HG02981 (cell line): ENCODE data around the gene WIPF1.

ENCODE experiments used
- ATAC-seq: cut with Tn5 transposase; IDR thresholded peaks from one replicate; pipeline ENCODE4 v1.9.1; 2021; ENCODE audit warnings: mild to moderate bottlenecking, moderate library complexity; ENCODE audit not compliant: unreplicated experiment

Gene WIPF1

DNA sequence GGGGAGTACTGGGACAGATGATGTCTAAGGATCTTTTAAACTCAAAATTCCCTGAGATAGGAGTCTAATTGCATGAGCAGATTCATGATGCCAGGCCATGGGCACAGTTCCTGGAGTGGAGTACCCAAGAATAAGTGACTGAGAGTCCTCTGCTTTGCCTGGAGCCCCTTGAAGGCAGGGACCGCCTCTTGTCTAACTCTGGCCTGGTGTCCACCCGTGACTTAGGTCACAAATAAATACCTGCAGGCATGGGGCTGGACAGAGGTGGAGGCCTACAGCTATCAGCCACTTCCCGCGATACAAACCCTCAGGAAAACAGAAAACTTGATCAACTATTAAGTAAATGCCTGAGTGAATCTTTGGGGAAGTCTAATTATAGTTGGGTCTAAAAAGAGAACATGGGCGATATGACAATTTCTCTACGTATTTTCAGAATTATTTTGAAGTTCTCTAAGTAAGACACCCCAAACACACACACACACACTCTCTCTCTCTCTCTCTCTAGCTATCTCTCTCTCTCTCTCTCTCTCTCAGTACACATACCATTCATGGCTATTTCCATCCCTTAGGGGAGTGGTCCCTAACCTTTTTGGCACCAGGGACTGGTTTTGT, 1.8 kb upstream of the WIPF1 start:
- no peak for ATAC-seq

DNA sequence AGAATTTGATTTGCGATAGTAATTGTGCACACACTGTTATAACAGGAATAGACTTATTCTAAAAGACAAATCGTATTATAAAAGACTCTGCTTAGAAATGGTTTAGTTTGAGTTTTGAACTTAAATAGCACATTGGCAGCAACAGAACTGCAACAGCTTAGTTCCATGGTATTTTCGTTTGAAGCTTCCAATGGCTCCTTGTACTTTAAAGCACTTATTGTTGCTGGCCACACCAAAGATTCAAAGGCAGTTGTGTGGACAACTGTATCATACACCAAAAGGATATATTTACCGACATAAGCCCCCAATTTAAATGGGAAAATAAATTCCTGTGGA, 627 bp downstream of the WIPF1 start:
- ATAC-seq, result no peak

DNA sequence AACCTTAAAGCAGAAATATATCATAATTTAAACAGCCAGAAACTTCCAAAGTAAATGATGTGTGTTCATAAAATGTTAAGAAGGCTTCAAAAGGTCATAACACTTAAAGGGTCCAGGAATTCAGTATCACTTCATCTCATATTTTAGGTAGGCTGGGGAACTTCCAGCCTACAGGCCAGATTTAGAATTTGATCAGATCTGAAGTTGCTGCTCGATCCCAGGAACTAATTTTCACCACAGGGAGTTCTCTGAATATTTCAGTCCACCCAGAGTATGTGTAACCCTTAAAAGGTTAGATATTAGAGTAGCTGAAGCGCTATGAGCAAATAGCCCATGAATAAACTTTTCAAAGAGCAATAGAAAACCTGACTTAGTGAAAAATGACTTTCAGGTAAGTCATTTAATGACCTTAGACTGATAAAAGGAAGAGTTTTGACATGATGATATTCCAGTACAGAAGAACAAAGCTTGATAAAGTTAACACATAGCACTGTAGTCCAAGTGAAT, 1.7 kb downstream of the WIPF1 start:
- no peak for ATAC-seq

DNA sequence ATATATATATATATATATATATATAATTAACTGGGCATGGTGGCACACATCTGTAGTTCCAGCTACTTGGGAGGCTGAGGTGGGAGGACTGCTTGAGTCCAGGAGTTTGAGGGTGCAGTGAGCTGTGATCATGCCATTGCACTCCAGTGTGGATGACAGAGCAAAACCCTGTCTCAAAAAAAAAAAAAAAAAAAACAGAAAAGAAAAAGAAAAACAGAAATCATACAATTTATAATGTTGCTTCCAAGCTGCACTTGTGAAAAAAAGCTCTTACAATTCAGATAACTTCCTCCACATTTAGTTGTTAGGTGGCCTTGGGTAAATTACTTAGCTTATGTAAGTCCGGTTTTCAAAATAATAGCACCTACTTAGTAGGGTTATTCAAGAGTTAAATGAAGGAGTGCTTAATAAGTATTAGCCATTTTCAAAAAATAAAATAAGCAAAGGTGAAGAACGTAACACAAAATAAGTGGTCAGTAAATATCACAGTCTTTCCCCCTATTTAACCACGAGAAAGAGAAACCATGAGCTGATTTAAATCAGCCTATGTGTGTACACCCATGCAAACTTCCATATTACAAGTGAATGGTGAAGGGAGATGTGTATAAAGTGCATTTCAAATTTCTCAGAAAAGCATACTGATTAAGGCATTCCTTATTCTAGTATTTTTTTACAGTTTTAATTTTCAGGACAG, 2.3 kb downstream of the WIPF1 start:
- no peak for ATAC-seq

DNA sequence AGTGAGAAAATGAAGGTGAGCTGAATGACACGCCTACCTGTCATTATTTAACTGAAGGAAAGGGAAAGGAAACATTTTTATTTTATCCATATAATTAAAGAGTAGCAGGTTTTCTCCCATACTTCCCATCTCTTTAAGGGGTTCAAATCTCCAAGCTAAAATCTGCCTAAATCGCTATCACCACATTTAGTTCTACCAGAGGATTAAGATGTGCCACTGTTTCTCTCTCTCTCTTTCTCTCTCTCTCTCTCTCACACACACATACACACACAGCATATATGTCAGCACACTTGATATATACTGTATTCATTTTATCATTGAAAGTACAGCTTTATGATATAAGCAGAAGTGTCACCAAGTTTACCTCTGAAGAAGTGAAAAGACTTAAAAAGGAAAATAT, 3.1 kb downstream of the WIPF1 start:
- ATAC-seq, result no peak

DNA sequence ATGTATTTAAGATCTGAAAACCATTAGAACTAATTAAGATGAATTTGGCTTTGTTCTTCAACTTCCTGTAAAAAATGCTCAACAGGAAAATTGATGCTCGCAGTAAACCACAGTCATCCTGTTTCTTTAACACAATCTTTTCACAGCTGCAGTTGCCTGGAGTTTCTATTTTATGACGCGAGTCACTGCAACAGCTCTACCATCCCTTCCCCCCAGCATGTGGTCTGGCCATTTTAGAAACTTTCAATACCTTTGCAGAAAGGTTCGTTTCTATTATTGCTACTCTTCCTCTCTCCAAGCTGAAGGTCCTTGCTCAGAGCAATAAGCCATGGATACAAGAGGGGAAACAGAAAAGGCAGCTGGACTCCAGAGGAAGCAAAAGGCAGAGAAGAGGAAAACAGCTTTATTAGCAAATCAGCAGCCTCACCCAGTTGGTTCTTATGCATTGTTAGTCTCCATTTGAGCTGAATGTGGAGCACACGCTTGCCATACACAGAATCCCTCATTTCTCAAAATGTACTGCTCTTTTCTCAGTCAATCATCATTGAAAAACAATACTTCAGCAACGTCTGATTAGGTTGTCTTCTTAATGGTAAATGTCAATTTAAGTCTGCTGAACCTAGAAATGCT, 3.9 kb downstream of the WIPF1 start:
- peak; percentile 65 for ATAC-seq

DNA sequence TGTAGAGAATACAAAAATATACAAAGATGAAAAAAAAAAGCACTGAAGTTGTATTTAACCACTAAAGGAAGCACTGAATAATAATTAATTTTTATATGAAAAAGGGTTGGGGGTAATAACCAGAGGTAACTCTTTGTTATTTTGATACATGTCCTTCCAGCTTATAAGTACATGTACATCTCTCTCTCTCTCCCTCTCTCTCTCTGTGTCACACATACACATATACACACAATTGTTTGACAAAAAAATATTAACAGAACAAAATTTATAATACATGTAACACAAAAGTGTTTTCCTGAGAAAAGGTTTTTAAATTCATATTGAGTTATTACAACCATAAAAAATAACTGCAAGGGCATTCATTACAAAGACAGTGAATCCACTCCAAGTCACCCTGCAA, 4.6 kb downstream of the WIPF1 start:
- ATAC-seq, result no peak

DNA sequence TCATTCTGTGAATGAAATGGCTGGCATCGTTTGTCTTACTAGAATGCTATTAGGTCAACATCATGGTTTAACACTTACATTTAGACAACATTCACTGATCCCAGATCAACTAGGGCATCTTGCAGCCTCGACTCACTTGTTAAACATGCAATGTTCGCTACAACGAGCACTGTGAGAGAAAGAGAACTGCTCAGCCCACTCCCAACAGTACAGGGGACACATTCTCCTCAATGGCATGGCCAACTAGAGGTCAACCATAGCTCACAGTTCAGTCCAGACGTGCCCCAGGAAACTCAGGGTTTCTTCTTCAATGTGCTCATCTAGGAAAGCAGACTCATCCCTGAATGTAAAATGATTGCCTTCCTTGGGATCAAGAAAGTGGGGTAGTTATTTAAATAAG, 5.9 kb downstream of the WIPF1 start:
- ATAC-seq, result no peak

DNA sequence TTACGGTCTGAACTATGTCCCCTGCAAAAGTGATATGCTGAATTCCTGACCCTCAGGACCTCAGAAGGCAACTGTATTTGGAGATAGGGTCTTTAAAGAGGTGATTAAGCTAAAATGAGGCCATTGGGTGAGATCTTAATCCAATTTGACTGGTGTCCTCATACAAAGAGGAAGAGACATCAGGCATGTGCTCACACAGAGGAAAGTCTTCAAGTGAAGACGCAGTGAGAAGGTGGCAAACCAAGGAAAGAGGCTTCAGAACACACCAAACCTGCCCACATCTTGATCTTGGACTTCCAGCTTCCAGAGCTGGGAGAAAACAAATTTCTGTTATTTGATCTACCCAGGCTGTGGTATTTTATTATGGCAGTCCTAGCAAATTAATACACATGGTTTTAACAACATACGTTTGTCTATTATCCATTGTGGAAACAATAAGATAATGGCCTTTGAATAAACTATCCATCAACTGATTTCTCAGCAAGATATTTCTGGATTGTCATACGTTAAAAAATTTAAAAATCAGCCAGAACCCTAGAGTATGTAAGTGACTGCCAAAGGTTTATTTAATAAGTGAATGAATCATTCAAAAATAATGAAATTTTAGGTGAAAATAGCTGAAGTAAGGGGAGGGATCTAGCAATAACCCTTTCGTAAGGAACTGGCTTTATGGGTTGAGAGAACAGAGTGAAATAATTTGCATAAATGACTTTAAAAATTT, 6.5 kb downstream of the WIPF1 start:
- no peak for ATAC-seq

DNA sequence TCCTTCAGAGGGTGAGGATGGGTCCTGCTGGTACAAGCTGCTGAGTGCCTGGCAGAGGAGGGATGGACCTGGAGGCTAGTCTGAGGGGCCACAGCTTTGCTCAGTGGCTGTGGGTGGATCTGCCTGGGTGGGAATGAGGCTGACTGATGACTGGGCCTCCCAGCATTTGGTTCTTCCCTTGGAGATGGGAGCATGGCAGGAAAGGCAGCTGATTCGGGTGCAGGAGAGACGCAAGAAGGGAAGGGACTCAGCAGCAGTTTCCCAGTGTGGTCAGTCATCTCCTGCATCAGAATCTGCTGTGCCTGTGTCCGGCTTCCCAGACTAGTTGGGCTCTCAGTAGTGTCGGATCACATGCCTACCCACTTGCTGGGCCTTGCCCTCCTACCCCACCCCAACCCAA, 7.3 kb downstream of the WIPF1 start:
- no peak for ATAC-seq

DNA sequence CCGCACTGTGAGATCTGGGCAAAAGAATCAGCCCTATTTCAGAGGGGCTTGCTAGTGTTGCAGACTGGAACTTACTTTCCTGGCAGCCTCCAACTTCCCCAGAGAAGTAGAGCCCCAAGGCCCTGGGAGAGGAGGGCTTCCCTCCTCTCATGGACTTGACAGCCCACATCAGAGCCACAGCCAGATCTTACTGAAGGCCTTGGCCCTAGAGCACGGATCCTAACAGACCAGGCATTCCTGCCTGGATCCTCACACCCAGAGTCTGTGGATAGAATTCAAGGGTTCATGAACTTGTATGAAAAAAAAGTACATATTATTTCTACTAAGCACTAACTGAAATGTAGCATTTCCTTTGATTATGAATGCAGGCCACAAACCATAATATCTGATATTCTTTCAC, 8.3 kb downstream of the WIPF1 start:
- ATAC-seq, result no peak

DNA sequence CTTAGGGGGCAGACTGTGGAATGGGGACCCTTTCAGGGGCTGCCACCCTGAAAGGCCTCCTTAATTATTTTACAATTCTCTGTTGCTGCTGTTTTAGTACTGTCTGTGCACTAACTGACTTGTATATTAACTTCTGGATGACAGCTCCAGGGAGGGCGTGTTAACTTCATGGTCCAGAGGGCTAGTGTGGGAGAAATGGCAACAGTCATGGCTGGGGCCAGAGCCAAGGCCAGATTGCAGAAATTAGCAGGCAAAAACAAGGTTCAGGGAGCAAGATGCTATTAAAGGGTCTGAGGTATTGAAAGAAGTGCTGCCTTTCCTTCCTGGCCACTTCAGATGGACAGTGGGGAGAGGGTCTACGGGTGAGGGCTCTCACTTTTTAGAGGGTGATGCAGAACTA, 9.1 kb downstream of the WIPF1 start:
- no peak for ATAC-seq

DNA sequence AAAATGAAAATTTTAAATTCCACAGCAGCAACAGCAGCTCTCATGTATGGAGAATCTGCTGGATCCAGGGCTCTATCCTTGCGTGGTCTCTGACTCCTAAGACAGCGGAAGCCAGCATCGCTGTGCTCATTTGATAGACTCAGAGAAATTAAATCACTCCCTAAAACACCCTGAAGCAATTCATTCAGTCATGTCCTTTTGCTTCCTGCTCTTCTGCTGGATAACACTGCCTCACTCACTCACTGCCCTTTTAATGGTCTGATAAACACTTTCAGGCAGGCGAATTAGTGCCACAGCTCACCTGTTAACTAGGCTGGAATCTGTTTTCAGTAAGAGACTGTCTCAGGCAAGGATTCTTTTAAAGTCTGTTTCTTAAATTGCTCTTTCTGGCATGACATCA, 10.0 kb downstream of the WIPF1 start:
- no peak for ATAC-seq

DNA sequence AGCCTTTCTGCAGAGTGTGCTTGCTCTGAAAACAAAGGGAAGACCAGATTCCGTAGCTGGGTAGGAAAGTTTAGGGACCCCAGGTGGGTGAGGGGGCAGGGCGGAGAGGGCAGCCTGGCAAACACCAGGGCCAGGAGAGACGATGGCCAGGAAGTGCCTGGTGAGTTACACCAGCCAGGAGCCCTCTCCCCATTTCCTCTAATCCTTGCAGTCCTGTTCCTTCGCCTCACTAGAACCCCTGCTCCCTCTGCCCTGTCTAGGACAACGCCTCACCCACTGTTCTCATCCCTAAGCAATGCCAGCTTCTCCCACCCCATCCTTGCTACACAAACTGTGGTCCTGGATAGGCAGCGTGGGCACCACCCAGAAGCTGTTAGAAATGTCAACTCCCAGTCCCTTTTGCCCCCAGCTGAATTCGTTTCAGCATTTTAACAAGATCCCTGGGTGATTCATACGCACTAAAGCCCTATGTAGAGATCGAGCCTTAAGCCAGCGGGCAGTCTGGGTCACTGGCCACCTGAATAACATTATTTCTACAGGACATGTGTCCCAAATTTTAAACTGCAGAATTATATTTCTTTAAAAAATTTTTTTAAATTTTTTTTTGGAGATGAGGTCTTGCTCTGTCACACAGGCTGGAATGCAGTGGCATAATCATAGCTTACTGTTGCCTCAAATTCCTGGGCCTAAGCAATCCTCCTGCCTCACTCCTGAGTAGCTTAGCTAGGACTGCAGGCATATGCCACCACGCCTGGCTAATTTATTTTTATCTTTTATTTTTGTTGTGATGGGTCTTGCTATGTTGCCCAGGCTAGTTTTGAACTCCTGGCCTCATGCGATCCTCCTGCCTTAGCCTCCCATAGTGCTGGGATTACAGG, 10.9 kb downstream of the WIPF1 start:
- ATAC-seq, result no peak

DNA sequence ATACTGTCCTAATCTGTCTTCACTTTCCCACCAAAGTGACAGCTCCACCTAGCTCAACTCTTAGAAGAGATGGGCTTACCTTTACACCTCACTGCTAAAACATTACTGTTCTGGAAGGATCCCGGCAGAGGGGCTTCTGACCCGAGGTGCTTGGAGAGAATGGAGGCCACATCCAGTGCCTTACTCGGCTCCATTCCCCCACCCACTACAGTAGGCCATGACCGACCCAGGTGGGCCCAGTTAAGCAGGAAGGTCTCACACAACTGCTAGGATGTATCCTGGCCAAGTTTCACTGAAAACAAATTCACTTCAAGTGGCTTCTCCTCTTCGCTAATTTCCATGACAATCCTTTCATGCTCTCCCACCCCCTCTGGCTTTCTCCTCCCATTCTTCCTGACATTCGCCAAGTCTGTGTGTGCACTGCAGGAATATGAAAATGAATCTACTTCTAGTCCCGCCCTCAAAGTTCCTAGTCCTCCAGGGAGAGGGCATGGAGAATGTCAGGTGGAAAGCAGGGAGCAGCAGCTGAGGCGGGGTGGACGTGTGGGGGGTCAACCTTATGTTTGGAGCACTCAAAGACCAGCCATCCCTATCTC, 11.8 kb downstream of the WIPF1 start:
- ATAC-seq, result no peak

DNA sequence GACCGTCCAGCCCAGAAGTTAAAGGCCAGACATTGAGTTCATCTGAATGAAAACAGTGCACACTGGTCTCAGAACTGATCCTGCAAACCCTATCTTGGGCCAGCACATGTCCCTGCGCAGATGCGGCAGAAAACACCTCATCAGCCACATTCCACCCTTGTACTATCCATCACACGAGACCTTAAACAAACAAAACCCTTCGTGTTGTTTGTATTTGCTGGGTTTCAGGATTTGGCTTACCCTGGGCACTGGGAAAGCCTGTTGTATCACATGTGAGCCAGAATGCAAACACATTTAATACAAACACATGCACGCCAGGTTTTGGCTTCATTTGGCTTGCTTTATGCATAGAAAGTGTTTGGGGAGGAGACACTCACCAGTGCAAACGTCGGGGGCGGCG, 12.5 kb downstream of the WIPF1 start:
- ATAC-seq, result no peak

DNA sequence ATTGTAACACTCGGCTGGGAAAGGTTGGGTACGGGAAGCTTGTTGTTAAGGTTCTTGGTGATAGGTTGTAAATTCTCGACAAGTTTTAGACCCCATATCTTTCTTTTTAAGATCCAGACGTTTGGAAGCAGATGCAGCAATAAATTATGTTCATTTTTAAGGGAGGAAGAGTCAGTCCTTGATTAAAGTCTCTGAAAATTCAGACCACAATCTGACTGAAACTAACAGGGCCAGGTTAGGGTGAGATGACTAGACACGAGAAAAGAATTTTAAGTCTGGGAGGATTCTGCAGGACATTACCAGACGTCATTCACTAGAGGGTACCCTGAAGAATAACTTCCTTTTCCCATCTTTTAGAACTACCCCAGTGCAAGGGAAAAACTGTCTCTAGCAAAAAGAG, 16.1 kb downstream of the WIPF1 start:
- ATAC-seq, result peak; percentile 62

DNA sequence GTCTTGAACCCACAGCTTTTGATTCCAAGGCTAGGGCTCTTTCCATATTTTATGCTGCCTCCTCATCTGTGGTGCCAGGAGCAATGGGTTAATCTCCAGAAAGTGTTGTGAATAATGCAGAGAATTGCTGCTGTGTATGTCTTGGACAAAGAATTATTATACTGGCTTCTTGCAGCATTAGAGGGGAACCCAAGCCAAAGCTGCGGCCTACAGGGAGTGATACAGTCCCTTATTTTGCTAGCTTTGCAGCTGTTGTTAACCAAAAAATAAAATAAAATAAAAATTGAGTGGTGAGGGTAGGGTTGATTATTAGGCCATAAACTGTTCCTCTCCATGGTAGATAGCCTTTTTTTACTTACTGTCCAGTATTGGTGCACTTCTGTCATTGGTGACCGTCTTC, 16.7 kb downstream of the WIPF1 start:
- ATAC-seq, result no peak

DNA sequence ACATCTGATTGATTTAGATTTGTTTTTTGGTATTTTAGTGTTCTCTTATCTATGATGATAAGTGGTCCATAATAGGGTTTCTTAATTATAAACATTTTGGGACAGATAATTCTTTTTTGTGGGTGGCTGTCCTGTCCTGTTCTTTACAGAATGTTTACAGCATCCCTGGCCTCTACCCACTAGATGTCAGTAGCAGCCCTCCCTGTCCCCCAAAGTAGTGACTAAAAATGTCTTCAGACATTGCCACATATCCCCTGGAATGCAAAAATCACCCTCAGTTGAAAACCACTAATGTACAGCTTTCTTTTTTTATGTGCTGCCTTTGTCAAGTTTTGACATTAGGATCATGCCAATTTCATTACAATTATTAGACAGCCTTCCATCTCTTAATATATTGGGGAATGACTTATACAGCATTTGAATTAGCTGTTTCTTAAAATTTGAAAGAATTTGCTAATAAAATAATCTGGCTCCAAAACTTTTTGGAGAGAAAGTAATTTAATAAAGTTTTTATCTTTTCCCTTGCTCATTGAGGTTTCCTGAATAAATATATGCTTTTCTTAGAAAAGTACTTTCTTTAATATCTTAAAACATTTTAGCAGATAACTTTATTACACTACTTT, 19.5 kb downstream of the WIPF1 start:
- peak; percentile 67 for ATAC-seq
